Smooth muscle cell (in vitro differentiated cells): ENCODE results near the gene FAM117A. TPM values are rescaled to one million over a fixed set of nuclear protein-coding genes. Genes with fewer than 3 reads are reported as not detected.

Experiments
- DNase-seq: peaks from one replicate; lab custom pipeline; 2025; ENCODE audit not compliant: unreplicated experiment; lab: John Stamatoyannopoulos, UW
- H2AFZ ChIP-seq: fragments of 200-600 bp; sonication (generic); 2 replicates; pipeline ENCODE4 v1.6.0; 2016; ENCODE audit warnings: antibody characterized with exemption, low read depth, mild to moderate bottlenecking
- H3F3A ChIP-seq: fragments of 200-600 bp; sonication (generic); 2 replicates; pipeline ENCODE4 v1.6.0; 2017; ENCODE audit warnings: antibody characterized with exemption, low read depth
- H3K27ac ChIP-seq: fragments of 200-600 bp; sonication (generic); 2 replicates; pipeline ENCODE4 v1.5.1; 2016; ENCODE audit warnings: low read depth, mild to moderate bottlenecking
- H3K27me3 ChIP-seq: fragments of 200-600 bp; sonication (generic); 2 replicates; pipeline ENCODE4 v1.6.1; 2016; ENCODE audit warnings: low read depth, mild to moderate bottlenecking
- H3K36me3 ChIP-seq: fragments of 200-600 bp; sonication (generic); 2 replicates; pipeline ENCODE4 v1.5.1; 2016; ENCODE audit warnings: low read depth
- H3K4me1 ChIP-seq: fragments of 200-600 bp; sonication (generic); 2 replicates; pipeline ENCODE4 v1.5.1; 2016; ENCODE audit warnings: low read depth
- H3K4me2 ChIP-seq: fragments of 200-600 bp; sonication (generic); 2 replicates; pipeline ENCODE4 v1.6.0; 2016; ENCODE audit warnings: mild to moderate bottlenecking
- H3K4me3 ChIP-seq: fragments of 200-600 bp; sonication (generic); 2 replicates; pipeline ENCODE4 v1.5.1; 2016; ENCODE audit warnings: mild to moderate bottlenecking
- H3K79me2 ChIP-seq: fragments of 200-600 bp; sonication (generic); 2 replicates; pipeline ENCODE4 v1.6.0; 2016; ENCODE audit warnings: low read depth, mild to moderate bottlenecking
- H3K9ac ChIP-seq: fragments of 200-600 bp; sonication (generic); 2 replicates; pipeline ENCODE4 v1.6.0; 2016; ENCODE audit warnings: low read depth
- H3K9me3 ChIP-seq: fragments of 200-600 bp; sonication (generic); replicated peaks from 2 replicates; pipeline ENCODE4 v1.5.1; 2016; ENCODE audit warnings: low read depth
- H4K20me1 ChIP-seq: fragments of 200-600 bp; sonication (generic); 2 replicates; pipeline ENCODE4 v1.6.0; 2016; ENCODE audit warnings: low read depth
- CTCF ChIP-seq: fragments of 200-600 bp; sonication (generic); IDR thresholded peaks from 2 replicates; pipeline ENCODE4 v1.5.1; 2017; ENCODE audit warnings: borderline replicate concordance, mild to moderate bottlenecking, antibody characterized with exemption; ENCODE audit not compliant: insufficient read depth, poor library complexity, severe bottlenecking
- WGBS: methylation state at CpG from one replicate; pipeline ENCODE4 v1.1.7; 2016; ENCODE audit warnings: low lambda C conversion rate; 5-methylcytosine and 5-hydroxymethylcytosine counted together
- polyA plus RNA-seq: library from polyadenylated mRNA; unstranded; fragments of >200 nt; fragmentation: Nextera tagmentation; extraction: Ambion mirVana; gene quantifications from 2 replicates; pipeline ENCODE4 v1.2.1, GENCODE V29; 2016
- total RNA-seq: library from RNA; depleted of rRNA; stranded (reverse); fragments of >200 nt; gene quantifications from 2 replicates; pipeline ENCODE4 v1.2.3, GENCODE V29; 2014

Gene FAM117A
- total and polyA plus RNA-seq, 2 experiments from 2014 or later = 4.9 to 6.3 TPM

- WGBS = 93% methylated on average over 1 of the region's 1 CpG
- Histone ChIP-seq H4K20me1 (peaks cover 4% of the 10 kb centered on the region), H3K79me2 (no peaks in the 10 kb centered on the region), H3K27ac (no peak overlapping the region), H2AFZ (no peak overlapping the region), H3K27me3 (no peaks in the 10 kb centered on the region), H3K4me3 (no peak overlapping the region), H3K9ac (no peak overlapping the region), H3K4me1 (peaks cover 5% of the 10 kb centered on the region), H3K4me2 (no peak overlapping the region), H3F3A (no peaks in the 10 kb centered on the region), H3K36me3 (no peaks in the 10 kb centered on the region), H3K9me3 (no peaks in the 10 kb centered on the region)
- no peak for DNase-seq
- no peak for TF ChIP-seq CTCF
These were observed 18.5 kb downstream of the FAM117A start for GRCh38 chr17:49745175-49746139.

DNA sequence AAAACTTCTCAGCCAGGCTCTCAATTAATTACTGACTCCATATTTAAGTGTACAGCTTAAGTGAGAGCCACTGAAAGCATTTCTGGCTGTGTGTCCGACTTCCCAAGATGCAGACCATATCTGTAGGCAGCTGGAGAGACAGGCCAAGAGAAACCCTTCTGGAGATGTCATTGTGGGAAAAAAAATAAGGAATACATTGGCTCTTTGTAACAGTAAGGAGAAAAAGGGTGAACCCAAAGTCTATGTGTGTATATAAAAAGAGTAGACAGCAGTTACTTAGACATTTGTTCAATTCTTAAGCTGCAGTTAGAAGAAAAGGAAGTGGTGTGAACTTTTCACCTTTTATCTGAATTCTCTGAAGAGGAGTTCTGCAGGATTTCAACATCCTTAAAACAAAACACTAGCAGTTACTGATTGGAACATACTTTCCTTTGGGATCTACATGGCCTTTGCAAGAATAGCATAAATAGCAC is 21.7 kb downstream of the FAM117A start:
- H3K9me3 ChIP-seq = no peaks in the 10 kb centered on the region
- no peak overlapping the region for H3K9ac ChIP-seq
- H3K27ac ChIP-seq = no peak overlapping the region
- H4K20me1 ChIP-seq = peaks cover 4% of the 10 kb centered on the region
- no peaks in the 10 kb centered on the region for H3K27me3 ChIP-seq
- no peak for DNase-seq
- WGBS = 89% methylated on average over 1 of the region's 1 CpG
- no peak overlapping the region for H3K4me3 ChIP-seq
- no peaks in the 10 kb centered on the region for H3K36me3 ChIP-seq
- no peak overlapping the region for H3K4me2 ChIP-seq
- no peaks in the 10 kb centered on the region for H3K79me2 ChIP-seq
- no peak for TF ChIP-seq CTCF
- no peaks in the 10 kb centered on the region for H3F3A ChIP-seq
- H3K4me1 ChIP-seq = peaks cover 8% of the 10 kb centered on the region
- no peak overlapping the region for H2AFZ ChIP-seq

- no peak for DNase-seq
- Histone ChIP-seq H3K27ac (no peak overlapping the region), H3K4me1 (peaks cover 11% of the 10 kb centered on the region)
These were observed 22.2 kb downstream of the FAM117A start for GRCh38 chr17:49741692-49742076.

More at GRCh38 chr17:49741692-49742076, 22.2 kb downstream of the FAM117A start:
- Histone ChIP-seq H3K36me3 (no peaks in the 10 kb centered on the region), H3K27me3 (no peaks in the 10 kb centered on the region), H3F3A (no peaks in the 10 kb centered on the region), H2AFZ (no peak overlapping the region), H3K79me2 (no peaks in the 10 kb centered on the region), H3K9me3 (no peaks in the 10 kb centered on the region), H3K9ac (no peak overlapping the region), H3K4me2 (no peak overlapping the region), H3K4me3 (no peak overlapping the region), H4K20me1 (peaks cover 4% of the 10 kb centered on the region)
- no peak for TF ChIP-seq CTCF
- WGBS = 83% methylated on average over 3 of the region's 3 CpGs
